Inflammatory macrophage treated with lipopolysaccharide for 1 hour (primary cell): Measurements from ENCODE around the gene RNF213.
"Not testable (repeated sequence)": the region's sequence is repeated elsewhere in the genome, so short reads cannot be mapped to it uniquely, and the experiment has no call there.

ENCODE experiments used
- DNase-seq, 2 donors: peaks; one replicate each; pipeline ENCODE4 v3.0.0-alpha.2; 2020 to 2022

RNF213 gene

GRCh38 chr17:80224683-80225082 is 36.0 kb upstream of the RNF213 start:
- DNase-seq = no peak

- DNase-seq = no peak
These were observed 35.4 kb upstream of the RNF213 start for GRCh38 chr17:80225230-80225629.

- no peak for DNase-seq
These were observed 33.5 kb upstream of the RNF213 start for GRCh38 chr17:80227156-80227555.

GRCh38 chr17:80227666-80228065 is 33.0 kb upstream of the RNF213 start:
- DNase-seq = no peak

- no peak for DNase-seq
These were observed 32.2 kb upstream of the RNF213 start for GRCh38 chr17:80228477-80228876.

- no peak for DNase-seq
These were observed 31.6 kb upstream of the RNF213 start for GRCh38 chr17:80229011-80229410.

GRCh38 chr17:80232438-80232837 is 28.2 kb upstream of the RNF213 start:
- no peak for DNase-seq

- no peak for DNase-seq
These were observed 27.4 kb upstream of the RNF213 start for GRCh38 chr17:80233202-80233601.

GRCh38 chr17:80236911-80237310 is 23.7 kb upstream of the RNF213 start:
- no peak for DNase-seq

- no peak for DNase-seq
These were observed 23.3 kb upstream of the RNF213 start for GRCh38 chr17:80237386-80237785.

GRCh38 chr17:80242505-80242904 is 18.1 kb upstream of the RNF213 start:
- DNase-seq = no peak

- DNase-seq = no peak
These were observed 16.9 kb upstream of the RNF213 start for GRCh38 chr17:80243526-80244433.

GRCh38 chr17:80244448-80244847 is 16.2 kb upstream of the RNF213 start:
- not testable (repeated sequence) for DNase-seq

- no peak for DNase-seq
These were observed 15.7 kb upstream of the RNF213 start for GRCh38 chr17:80244871-80245509.

GRCh38 chr17:80245566-80246265 is 14.9 kb upstream of the RNF213 start:
- DNase-seq = no peak

- DNase-seq = no peak
These were observed 14.4 kb upstream of the RNF213 start for GRCh38 chr17:80246266-80246681.

- DNase-seq = no peak
These were observed 13.9 kb upstream of the RNF213 start for GRCh38 chr17:80246726-80247125.

GRCh38 chr17:80247561-80247960 is 13.1 kb upstream of the RNF213 start:
- no peak for DNase-seq

GRCh38 chr17:80248001-80248893 is 12.4 kb upstream of the RNF213 start:
- DNase-seq = no peak

- no peak for DNase-seq
These were observed 11.6 kb upstream of the RNF213 start for GRCh38 chr17:80248894-80249710.

GRCh38 chr17:80251966-80252365 is 8.7 kb upstream of the RNF213 start:
- no peak for DNase-seq

GRCh38 chr17:80252871-80253270 is 7.8 kb upstream of the RNF213 start:
- DNase-seq = no peak
